Neural progenitor cell (in vitro differentiated cells): ENCODE data around the gene CALCOCO2. TPM values are rescaled to one million over a fixed set of nuclear protein-coding genes. Genes with fewer than 3 reads are reported as not detected.
"Not testable (repeated sequence)": the region's sequence is repeated elsewhere in the genome, so short reads cannot be mapped to it uniquely, and the experiment has no call there.

Source experiments
- DNase-seq: peaks from one replicate; pipeline ENCODE4 v3.0.0-alpha.2; 2016; ENCODE audit warnings: low spot score
- H2AFZ ChIP-seq: fragments of 200-600 bp; sonication (generic); replicated peaks from 2 replicates; pipeline ENCODE4 v1.6.1; 2016; ENCODE audit warnings: antibody characterized with exemption
- H3F3A ChIP-seq: fragments of 200-600 bp; sonication (generic); 2 replicates; pipeline ENCODE4 v1.6.1; 2016; ENCODE audit warnings: antibody characterized with exemption, low read depth
- H3K27ac ChIP-seq: fragments of 200-600 bp; sonication (generic); 2 replicates; pipeline ENCODE4 v1.5.1; 2016; ENCODE audit warnings: mild to moderate bottlenecking
- H3K27me3 ChIP-seq: fragments of 200-600 bp; sonication (generic); 2 replicates; pipeline ENCODE4 v1.6.1; 2016; ENCODE audit warnings: mild to moderate bottlenecking, moderate library complexity
- H3K36me3 ChIP-seq: fragments of 200-600 bp; sonication (generic); 2 replicates; pipeline ENCODE4 v1.5.1; 2016
- H3K4me1 ChIP-seq: fragments of 200-600 bp; sonication (generic); 2 replicates; pipeline ENCODE4 v1.6.1; 2016; ENCODE audit warnings: mixed run types
- H3K4me2 ChIP-seq: fragments of 200-600 bp; sonication (generic); 2 replicates; pipeline ENCODE4 v1.6.1; 2016
- H3K4me3 ChIP-seq: fragments of 200-600 bp; sonication (generic); 2 replicates; pipeline ENCODE4 v1.5.1; 2016
- H3K79me2 ChIP-seq: fragments of 200-600 bp; sonication (generic); 2 replicates; pipeline ENCODE4 v1.6.1; 2016; ENCODE audit warnings: low read depth
- H3K9ac ChIP-seq: fragments of 200-600 bp; sonication (generic); 2 replicates; pipeline ENCODE4 v1.6.1; 2016
- H3K9me3 ChIP-seq: fragments of 200-600 bp; sonication (generic); 2 replicates; pipeline ENCODE4 v1.5.1; 2016; ENCODE audit warnings: low read depth
- H4K20me1 ChIP-seq: fragments of 200-600 bp; sonication (generic); 2 replicates; pipeline ENCODE4 v1.6.1; 2016; ENCODE audit warnings: low read depth
- H3K27ac Mint-ChIP-seq: 3 replicates; pipeline ENCODE4 v1.8.0; 2021; ENCODE audit warnings: mixed read lengths
- H3K27me3 Mint-ChIP-seq: 2 replicates; pipeline ENCODE4 v1.8.0; 2022; ENCODE audit warnings: low read depth, mild to moderate bottlenecking, inconsistent platforms, moderate library complexity, mixed read lengths; ENCODE audit not compliant: insufficient read depth
- H3K36me3 Mint-ChIP-seq: 3 replicates; pipeline ENCODE4 v1.8.0; 2021; ENCODE audit warnings: mixed read lengths
- H3K4me1 Mint-ChIP-seq: 3 replicates; pipeline ENCODE4 v1.8.0; 2021; ENCODE audit warnings: mixed read lengths
- H3K4me3 Mint-ChIP-seq: 3 replicates; pipeline ENCODE4 v1.8.0; 2021; ENCODE audit warnings: mild to moderate bottlenecking, moderate library complexity, mixed read lengths
- H3K9me3 Mint-ChIP-seq: 3 replicates; pipeline ENCODE4 v1.8.0; 2020; ENCODE audit warnings: mixed read lengths
- CTCF ChIP-seq: fragments of 200-600 bp; sonication (generic); IDR thresholded peaks from 2 replicates; pipeline ENCODE4 v1.5.1; 2017; ENCODE audit warnings: antibody characterized with exemption, mild to moderate bottlenecking
- EZH2 ChIP-seq: fragments of 200-600 bp; sonication (generic); IDR thresholded peaks from 2 replicates; pipeline ENCODE4 v1.6.1; 2017; ENCODE audit warnings: antibody characterized with exemption, mild to moderate bottlenecking, moderate library complexity
- EZH2phosphoT487 ChIP-seq: fragments of 200-600 bp; sonication (generic); IDR thresholded peaks from 2 replicates; pipeline ENCODE4 v1.6.1; 2017; ENCODE audit warnings: antibody characterized with exemption
- total RNA-seq: library from RNA; depleted of rRNA; stranded (reverse); fragments of >200 nt; gene quantifications from 2 replicates; pipeline ENCODE4 v1.2.3, GENCODE V29; 2015; ENCODE audit warnings: low replicate concordance

Gene CALCOCO2
- total RNA-seq, 1 donor from 2014 or later = 34.1 TPM

GRCh38 chr17:48816438-48816773, 14.4 kb upstream of the CALCOCO2 start:
- TF ChIP-seq EZH2phosphoT487 (no peak), EZH2 (peak; percentile 38)
- Histone ChIP-seq H2AFZ (peak overlapping the region; percentile 98), H3K27ac (no peak overlapping the region), H3K27me3 (peaks cover 23% of the 10 kb centered on the region), H3K4me1 (peaks cover 20% of the 10 kb centered on the region), H3K9me3 (no peaks in the 10 kb centered on the region), H4K20me1 (no peaks in the 10 kb centered on the region), H3K4me2 (peak overlapping the region; percentile 98), H3K4me3 (peak overlapping the region; percentile 88), H3K36me3 (no peaks in the 10 kb centered on the region), H3K79me2 (no peaks in the 10 kb centered on the region), H3F3A (peaks cover 27% of the 10 kb centered on the region), H3K9ac (no peak overlapping the region)
- Mint-ChIP-seq H3K27me3 (peaks cover 34% of the 10 kb centered on the region), H3K4me1 (peaks cover 18% of the 10 kb centered on the region), H3K9me3 (no peaks in the 10 kb centered on the region), H3K36me3 (no peaks in the 10 kb centered on the region), H3K27ac (no peak overlapping the region), H3K4me3 (peak overlapping the region; percentile 76)
- DNase-seq = no peak

- H3K9ac ChIP-seq = no peak within 1 kb of the TSS
- peak within 1 kb of the TSS; percentile 98 for H2AFZ ChIP-seq
- H3K36me3 ChIP-seq = no peaks in the 10 kb centered on the region
- no peak within 1 kb of the TSS for H3K27ac Mint-ChIP-seq
- peak within 1 kb of the TSS; percentile 88 for H3K4me3 ChIP-seq
- H3K4me1 ChIP-seq = peaks cover 20% of the 10 kb centered on the region
- no peak within 1 kb of the TSS for H3K27ac ChIP-seq
- no peaks in the 10 kb centered on the region for H3K9me3 Mint-ChIP-seq
- peaks cover 32% of the 10 kb centered on the region for H3K27me3 Mint-ChIP-seq
- no peaks in the 10 kb centered on the region for H3K79me2 ChIP-seq
- DNase-seq = peak; percentile 99
- no peaks in the 10 kb centered on the region for H3K9me3 ChIP-seq
- H3K4me1 Mint-ChIP-seq = peaks cover 18% of the 10 kb centered on the region
- H3K36me3 Mint-ChIP-seq = no peaks in the 10 kb centered on the region
- peaks cover 27% of the 10 kb centered on the region for H3F3A ChIP-seq
- H4K20me1 ChIP-seq = no peaks in the 10 kb centered on the region
- TF ChIP-seq CTCF = no peak
- no peak for TF ChIP-seq EZH2
- TF ChIP-seq EZH2phosphoT487 = no peak
- H3K27me3 ChIP-seq = peaks cover 23% of the 10 kb centered on the region
- H3K4me2 ChIP-seq = peak within 1 kb of the TSS; percentile 98
- H3K4me3 Mint-ChIP-seq = peak within 1 kb of the TSS; percentile 76
Observed at GRCh38 chr17:48816774-48817590, 13.9 kb upstream of the CALCOCO2 start, which contains the start of gene TTLL6. TTLL6 (minus strand) TSS chr17:48817229; CDS start chr17:48817072, 157 bp downstream.

- Histone ChIP-seq H3K36me3 (no peaks in the 10 kb centered on the region), H3K9me3 (no peaks in the 10 kb centered on the region), H3K27me3 (peaks cover 23% of the 10 kb centered on the region), H3K4me2 (peak overlapping the region; percentile 73), H3K27ac (no peak overlapping the region), H3K9ac (no peak overlapping the region), H3K4me3 (peak overlapping the region; percentile 12), H2AFZ (peak overlapping the region; percentile 59), H3K79me2 (no peaks in the 10 kb centered on the region), H3K4me1 (peaks cover 20% of the 10 kb centered on the region), H3F3A (peaks cover 27% of the 10 kb centered on the region), H4K20me1 (no peaks in the 10 kb centered on the region)
- H3K4me3 Mint-ChIP-seq = peak overlapping the region; percentile 62
- H3K9me3 Mint-ChIP-seq = no peaks in the 10 kb centered on the region
- H3K27me3 Mint-ChIP-seq = peaks cover 27% of the 10 kb centered on the region
- DNase-seq = peak; percentile 71
- H3K36me3 Mint-ChIP-seq = no peaks in the 10 kb centered on the region
- peak overlapping the region; percentile 7 for H3K27ac Mint-ChIP-seq
- TF ChIP-seq EZH2phosphoT487 = no peak
- TF ChIP-seq EZH2 = no peak
- TF ChIP-seq CTCF = no peak
- peaks cover 18% of the 10 kb centered on the region for H3K4me1 Mint-ChIP-seq
Observed at GRCh38 chr17:48818361-48818841, 12.4 kb upstream of the CALCOCO2 start.

- Mint-ChIP-seq H3K27me3 (peaks cover 22% of the 10 kb centered on the region), H3K9me3 (no peaks in the 10 kb centered on the region), H3K36me3 (no peaks in the 10 kb centered on the region), H3K27ac (no peak overlapping the region), H3K4me3 (no peak overlapping the region), H3K4me1 (peaks cover 18% of the 10 kb centered on the region)
- H3K79me2 ChIP-seq = no peaks in the 10 kb centered on the region
- H3K9me3 ChIP-seq = no peaks in the 10 kb centered on the region
- H4K20me1 ChIP-seq = no peaks in the 10 kb centered on the region
- no peak overlapping the region for H3K9ac ChIP-seq
- H3K36me3 ChIP-seq = no peaks in the 10 kb centered on the region
- TF ChIP-seq EZH2 (no peak), CTCF (no peak), EZH2phosphoT487 (no peak)
- no peak overlapping the region for H2AFZ ChIP-seq
- H3F3A ChIP-seq = peaks cover 27% of the 10 kb centered on the region
- peaks cover 20% of the 10 kb centered on the region for H3K4me1 ChIP-seq
- peaks cover 22% of the 10 kb centered on the region for H3K27me3 ChIP-seq
- H3K4me2 ChIP-seq = no peak overlapping the region
- H3K27ac ChIP-seq = no peak overlapping the region
- no peak for DNase-seq
- no peak overlapping the region for H3K4me3 ChIP-seq
Observed at GRCh38 chr17:48819466-48819865, 11.4 kb upstream of the CALCOCO2 start.

GRCh38 chr17:48820936-48821335, 9.9 kb upstream of the CALCOCO2 start:
- DNase-seq, H3K27ac ChIP-seq, H3K36me3 ChIP-seq, H3K9me3 ChIP-seq, H3K9ac ChIP-seq, H3K27ac Mint-ChIP-seq, H3K27me3 ChIP-seq, H3K4me2 ChIP-seq, H3K4me3 ChIP-seq, H3K79me2 ChIP-seq, H3K9me3 Mint-ChIP-seq, H2AFZ ChIP-seq, H4K20me1 ChIP-seq, H3K4me3 Mint-ChIP-seq, H3K36me3 Mint-ChIP-seq: not testable (repeated sequence)
- Mint-ChIP-seq H3K27me3 (peaks cover 12% of the 10 kb centered on the region), H3K4me1 (peaks cover 18% of the 10 kb centered on the region)
- Histone ChIP-seq H3K4me1 (peaks cover 20% of the 10 kb centered on the region), H3F3A (peaks cover 20% of the 10 kb centered on the region)
